CD4-positive, alpha-beta T cell treated with Interleukin-4 for 4 hours (primary cell): Measurements from ENCODE around the gene TRABD.
A peak's percentile ranks its signal among the peaks of the same experiment; 100 is the strongest.
"Not testable (repeated sequence)": the region's sequence is repeated elsewhere in the genome, so short reads cannot be mapped to it uniquely, and the experiment has no call there.

Experiments used
- DNase-seq: peaks from one replicate; pipeline ENCODE4 v3.0.0-alpha.2; 2020

The TRABD gene

GRCh38 chr22:50153056-50153755, 32.5 kb upstream of the TRABD start:
- DNase-seq: no peak

- DNase-seq: no peak
Observed at GRCh38 chr22:50153756-50154140, 32.0 kb upstream of the TRABD start.

GRCh38 chr22:50157709-50158375, 27.9 kb upstream of the TRABD start:
- no peak for DNase-seq

- DNase-seq: no peak
Observed at GRCh38 chr22:50160947-50161346, 24.8 kb upstream of the TRABD start.

- no peak for DNase-seq
Observed at GRCh38 chr22:50161508-50162390, 24.0 kb upstream of the TRABD start.

- no peak for DNase-seq
Observed at GRCh38 chr22:50162391-50162956, 23.2 kb upstream of the TRABD start.

- DNase-seq: no peak
Observed at GRCh38 chr22:50165436-50166123, 20.1 kb upstream of the TRABD start.

GRCh38 chr22:50167689-50168489, 17.8 kb upstream of the TRABD start:
- DNase-seq: no peak

GRCh38 chr22:50168490-50169180, 17.1 kb upstream of the TRABD start:
- DNase-seq: not testable (repeated sequence)

GRCh38 chr22:50169181-50169759, 16.4 kb upstream of the TRABD start:
- DNase-seq: no peak

- DNase-seq: peak; percentile 24
Observed at GRCh38 chr22:50169774-50170341, 15.9 kb upstream of the TRABD start.

GRCh38 chr22:50170453-50171318, 15.0 kb upstream of the TRABD start, which contains the start of gene PANX2:
Gene PANX2 (plus strand): TSS chr22:50170731. CDS start chr22:50170731, 0 bp downstream.
- DNase-seq: no peak

- no peak for DNase-seq
Observed at GRCh38 chr22:50171319-50171964, 14.3 kb upstream of the TRABD start.

GRCh38 chr22:50171965-50172421, 13.7 kb upstream of the TRABD start:
- DNase-seq: no peak

GRCh38 chr22:50173311-50173982, 12.3 kb upstream of the TRABD start:
- DNase-seq: no peak

- no peak for DNase-seq
Observed at GRCh38 chr22:50173983-50174355, 11.7 kb upstream of the TRABD start.

- DNase-seq: no peak
Observed at GRCh38 chr22:50174382-50175190, 11.1 kb upstream of the TRABD start.
